SKM-1 (cell line): ENCODE results near the gene CDR2L.
"Not testable (repeated sequence)": the region's sequence is repeated elsewhere in the genome, so short reads cannot be mapped to it uniquely, and the experiment has no call there.

Experiments used
- DNase-seq: peaks from one replicate; lab custom pipeline; 2025; ENCODE audit not compliant: unreplicated experiment; lab: John Stamatoyannopoulos, UW

The CDR2L gene

DNA sequence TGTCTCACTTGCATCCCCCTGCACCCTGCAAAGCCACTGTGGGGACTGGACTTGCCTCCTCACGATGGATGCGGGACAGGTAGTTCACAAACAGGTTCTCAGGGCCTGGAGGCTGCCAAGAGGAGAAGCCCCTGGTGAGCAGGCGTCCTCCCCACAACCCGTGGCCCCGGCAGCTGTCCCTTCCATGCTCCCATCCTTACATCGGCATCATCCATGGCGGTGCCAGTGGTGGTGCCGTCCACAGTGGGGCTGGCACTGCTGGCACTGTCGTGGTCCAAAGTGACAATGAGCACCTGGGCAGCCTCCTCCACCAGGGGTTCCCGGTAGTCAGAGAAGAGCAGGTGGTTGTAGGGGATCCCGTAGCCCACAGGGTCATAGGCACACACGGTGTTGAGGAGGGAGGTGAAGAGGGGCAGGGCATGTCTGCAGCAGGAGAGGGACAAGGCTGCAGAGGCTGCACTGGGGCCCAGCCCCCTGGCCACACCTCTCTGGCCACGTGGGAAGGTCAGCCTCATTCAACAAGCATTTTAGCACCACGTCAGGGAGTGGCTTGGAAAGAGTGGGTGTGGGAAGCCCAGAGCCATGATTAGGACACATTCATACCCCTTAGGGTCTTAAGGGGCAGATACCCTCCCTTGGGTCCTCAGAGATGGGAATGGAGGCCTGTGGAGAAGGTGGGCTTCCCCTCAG, 27.5 kb upstream of the CDR2L start:
- DNase-seq, result no peak

DNA sequence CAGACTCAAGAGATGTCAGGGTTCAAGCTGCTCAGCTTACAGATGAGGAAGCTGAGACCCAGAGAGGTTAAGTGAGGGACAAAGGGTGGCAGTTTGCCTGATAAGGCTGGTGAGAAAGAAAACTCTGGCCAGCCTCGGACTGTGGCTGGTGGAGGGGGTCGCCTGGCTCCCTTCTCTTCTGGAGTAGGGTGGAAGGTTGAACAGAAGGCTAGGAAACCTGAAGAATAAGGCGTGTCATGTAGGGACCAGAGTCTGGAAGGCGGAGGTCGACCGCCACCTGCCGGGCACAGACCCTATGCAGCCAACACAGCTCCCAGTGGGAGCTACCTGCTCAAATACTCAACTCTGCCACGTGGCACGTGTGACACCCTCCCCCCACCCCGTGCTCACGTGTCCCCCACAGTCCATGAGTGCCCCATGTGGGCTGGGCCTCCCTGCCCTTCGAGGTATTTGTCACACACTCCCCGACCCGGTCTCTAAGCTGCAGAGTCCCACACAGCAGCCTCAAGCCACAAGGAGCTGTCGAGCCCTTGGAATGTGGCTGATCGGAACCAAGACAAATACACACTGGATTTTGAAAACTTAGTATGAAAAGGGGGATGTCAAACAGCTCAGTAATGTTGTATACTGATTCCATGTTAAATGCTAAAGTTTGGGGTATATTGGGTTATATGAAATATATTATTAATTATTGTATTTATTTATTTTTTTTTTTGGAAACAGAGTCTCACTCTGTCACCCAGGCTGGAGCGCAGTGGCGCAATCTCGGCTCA, 26.7 kb upstream of the CDR2L start:
- DNase-seq, result peak; percentile 65

DNA sequence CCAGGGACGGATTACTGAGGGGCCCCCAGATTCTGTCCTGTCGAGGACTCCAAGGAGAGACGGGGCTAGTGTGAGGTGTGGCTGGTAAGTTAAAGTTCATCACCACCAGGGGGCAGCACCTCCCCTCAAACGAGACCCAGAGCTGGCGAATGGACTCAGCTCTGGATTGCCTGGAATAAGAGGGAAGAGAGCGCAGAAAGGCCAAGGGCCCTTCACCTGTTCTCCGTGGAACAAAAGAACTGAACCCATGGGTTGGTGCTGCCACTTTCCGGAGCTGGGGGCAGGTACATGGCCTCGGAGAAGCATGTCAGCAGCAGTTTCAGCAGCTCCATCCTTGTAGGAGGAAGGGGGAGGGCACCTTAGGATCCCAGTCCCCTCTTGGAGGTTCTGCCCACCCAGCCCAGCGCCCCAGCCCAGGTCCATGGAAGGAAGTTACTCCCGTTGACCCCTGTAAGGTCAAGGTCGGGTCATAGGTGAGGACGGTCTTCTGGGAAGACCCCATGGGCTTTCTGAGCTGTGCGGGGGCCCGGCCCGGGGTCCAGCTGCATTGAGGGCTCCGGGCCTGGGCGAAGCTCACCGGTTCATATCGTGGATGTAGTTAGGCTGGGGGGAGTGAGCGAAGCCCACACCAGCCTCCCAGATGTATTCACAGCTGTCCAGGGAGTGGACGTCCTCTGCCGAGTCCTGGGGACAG, 25.6 kb upstream of the CDR2L start:
- DNase-seq, result peak; percentile 59

DNA sequence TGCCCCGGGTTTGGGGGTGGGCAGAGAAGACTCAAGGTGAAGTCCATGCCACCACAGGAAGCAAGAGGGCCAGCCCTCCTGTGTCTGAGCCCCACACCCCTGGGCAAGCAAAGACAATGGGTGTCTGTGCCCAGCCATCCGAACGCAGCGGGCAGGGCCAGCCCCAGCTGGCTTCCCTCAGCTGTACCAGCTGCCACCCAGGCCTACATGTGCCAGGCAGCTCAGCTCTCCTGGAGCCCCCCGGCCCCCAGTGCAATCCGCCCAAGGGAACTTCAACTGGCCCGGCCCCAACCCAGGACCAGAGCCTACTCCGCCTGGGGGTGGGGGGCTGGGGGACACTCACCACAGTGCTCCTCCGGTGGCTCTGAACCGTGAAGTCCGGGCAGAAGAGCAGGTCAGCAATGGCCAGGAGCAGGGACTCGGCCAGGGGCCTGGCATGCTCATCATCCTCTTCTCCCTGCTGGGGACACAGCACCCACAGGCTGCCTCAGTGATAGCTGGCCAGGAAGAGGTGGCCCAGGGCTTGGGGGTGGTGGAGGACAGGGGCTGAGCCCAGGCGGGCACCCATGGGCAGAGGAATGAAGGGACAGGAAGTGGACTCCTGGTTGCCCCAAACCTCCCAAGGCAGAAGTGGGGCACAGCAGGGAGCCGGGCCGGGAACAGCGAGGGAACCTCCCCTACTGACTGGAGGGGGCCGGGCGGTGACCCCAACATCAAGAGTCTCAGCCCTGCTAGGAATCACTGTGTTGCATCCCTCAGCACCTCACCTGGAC, 24.6 kb upstream of the CDR2L start:
- DNase-seq, result no peak

DNA sequence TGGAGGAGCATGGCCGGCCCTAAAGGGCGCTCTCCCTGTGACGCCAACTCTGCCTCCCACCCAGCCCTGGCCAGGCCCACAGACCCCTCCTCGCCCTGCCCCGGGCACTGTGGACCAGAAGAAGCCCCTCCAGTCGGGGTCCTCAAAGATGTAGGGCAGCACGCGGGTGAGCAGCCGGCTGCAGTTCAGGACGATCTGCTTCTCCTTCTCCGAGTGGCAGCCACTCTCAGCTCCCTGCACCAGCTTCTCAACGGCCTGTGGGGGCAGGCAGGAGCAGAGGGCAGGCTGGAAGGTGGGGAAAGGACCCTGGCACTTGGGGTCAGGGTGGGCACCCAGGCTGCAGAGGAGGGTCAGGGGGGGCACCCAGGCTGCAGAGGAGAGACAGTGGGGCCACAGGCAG, 23.8 kb upstream of the CDR2L start:
- no peak for DNase-seq

DNA sequence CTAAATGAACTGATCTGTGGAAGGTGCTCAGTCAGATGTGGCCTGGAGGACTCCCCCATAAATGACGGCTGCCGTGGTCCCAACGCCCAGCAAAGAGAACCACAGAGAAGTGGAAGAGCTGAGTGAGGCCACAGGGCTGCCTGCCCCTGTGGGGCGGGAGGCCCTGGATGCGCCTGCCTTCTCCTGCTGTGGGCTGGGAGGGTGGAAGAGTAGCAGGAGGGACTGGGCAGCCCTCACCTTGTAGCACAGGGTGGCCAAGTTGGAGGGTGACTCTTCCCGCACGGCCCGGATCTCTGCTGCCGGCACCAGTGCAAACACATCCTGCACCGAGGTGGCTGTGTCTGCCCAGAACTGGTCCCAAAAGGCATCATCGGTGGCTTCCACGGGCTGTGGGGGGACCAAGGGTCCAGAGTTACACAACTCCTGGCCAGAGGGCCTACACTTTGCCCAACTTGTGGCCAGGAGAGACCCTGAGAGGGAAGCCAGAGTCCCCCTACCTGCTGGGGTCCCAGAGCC, 23.1 kb upstream of the CDR2L start:
- DNase-seq, result no peak

DNA sequence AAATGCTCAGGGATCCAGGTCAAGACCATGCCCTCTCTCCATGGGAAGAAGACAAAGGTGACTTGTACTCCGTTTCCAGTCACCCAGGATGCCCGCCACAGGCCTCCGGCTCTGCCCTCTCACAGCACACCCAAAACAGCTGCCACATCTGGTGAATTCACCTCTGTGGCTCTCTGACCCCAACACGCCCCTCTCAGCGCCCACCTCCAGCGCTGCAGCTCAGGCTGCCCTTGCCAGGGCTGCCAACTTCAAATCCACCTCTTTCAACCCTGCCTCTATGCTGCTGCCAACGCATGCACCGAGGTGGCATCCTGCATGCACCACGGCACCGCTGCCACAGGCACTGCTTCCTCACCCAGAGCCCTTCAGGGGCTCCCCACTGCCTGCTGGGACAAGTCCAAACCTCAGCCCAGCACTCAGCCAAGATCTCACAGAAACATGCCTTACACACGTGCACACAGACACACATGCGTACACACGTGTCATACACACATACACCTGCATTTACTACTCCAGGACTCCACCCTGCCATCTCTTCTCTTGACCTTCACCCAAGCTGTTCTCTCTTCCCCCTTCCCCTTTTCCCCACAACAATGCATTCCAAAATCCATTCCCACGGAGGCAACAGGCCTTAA, 22.3 kb upstream of the CDR2L start:
- DNase-seq, result no peak

DNA sequence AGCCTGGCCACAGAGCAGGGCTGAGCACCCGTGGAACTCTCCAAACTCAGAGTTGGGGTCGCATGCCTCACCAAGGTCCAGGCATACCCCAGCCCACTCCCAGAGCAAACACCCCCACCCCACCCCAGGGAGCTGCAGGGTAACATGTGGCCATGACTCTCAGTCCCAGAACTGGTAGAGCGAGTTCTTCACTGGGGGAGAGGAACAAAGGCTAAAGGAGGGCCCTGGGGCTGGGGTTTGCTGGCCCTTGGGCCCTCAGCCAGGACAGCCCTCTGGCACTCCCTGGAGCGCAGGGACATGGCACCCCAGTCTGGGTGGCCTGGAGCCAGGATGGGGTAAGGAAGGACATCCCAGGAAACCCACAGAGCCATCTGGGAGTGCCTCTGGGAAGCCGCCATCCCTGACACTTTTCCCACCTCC, 19.1 kb upstream of the CDR2L start:
- no peak for DNase-seq

DNA sequence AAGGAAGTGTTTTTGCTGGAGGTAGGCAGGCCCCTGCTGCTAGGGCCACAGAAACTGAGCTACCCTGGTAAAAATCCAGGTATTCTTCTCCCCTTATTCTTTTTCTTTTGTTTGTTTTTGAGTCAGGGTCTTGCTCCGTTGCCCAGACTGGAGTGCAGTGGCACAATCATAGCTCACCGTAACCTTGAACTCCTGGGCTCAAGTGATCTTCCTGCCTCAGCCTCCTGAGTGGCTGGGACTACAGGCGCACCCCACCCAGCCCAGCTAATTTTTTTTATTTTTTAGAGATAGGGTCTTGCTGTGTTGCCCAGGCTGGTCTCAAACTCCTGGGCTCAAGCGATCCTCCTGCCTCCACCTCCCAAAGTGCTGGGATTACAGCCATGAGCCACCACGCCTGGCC, 17.9 kb upstream of the CDR2L start:
- DNase-seq, result not testable (repeated sequence)

DNA sequence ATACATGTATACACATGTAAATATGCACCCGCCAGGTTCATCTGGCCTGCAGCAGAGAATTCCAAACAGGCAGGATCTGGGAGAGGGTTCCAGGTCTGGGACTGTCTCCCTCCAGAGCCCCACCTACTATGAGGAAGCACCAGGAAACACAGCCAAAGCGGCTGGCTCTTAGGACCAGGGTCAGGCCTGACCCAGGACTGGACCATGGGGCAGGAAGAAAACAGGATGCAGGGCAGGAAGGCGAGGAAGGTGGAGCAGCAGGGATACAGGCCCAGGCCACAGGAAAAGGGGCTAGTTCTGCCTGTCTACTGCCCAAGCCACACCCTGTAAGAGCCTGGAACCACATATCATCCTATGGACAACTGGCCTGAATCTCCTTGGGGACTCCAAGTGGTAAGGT, 17.0 kb upstream of the CDR2L start:
- DNase-seq, result no peak

DNA sequence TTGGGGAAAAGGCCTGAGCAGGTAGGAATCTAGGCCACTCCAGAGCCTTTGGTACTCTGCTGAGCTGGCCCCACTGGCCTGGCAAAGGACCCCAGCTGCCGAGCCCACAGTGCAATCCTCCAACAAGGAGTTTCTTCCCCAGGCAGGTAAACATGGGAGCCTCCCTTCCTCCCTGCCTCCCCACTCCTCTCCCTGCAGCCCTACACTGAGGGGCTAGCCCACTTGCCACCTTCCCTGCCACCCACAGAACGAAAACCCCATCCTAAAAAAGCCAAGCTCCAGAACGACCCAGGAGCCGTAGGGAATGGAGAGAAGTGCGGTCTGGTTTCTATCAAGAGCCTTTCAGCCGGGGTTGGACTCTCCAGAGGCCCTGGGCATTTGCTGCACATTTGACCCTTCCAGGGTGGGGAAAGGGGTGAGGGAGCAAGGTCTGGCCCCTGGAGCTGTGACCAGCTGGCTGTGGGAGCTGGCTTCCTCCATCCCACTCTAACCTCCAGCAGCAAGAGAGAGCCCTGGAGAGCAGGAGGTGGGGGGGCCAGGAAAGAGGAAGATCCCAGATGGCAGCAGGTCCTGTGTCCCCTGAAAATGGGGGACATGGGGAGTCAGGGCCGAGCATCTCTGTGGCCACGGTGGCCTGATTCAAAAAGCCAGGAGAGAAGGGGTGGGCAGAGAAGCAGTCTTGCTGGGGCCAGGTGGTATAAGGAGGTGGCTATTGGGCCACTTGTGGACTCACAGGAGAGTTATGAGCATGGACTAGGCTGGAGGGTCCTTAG, 16.2 kb upstream of the CDR2L start:
- no peak for DNase-seq

DNA sequence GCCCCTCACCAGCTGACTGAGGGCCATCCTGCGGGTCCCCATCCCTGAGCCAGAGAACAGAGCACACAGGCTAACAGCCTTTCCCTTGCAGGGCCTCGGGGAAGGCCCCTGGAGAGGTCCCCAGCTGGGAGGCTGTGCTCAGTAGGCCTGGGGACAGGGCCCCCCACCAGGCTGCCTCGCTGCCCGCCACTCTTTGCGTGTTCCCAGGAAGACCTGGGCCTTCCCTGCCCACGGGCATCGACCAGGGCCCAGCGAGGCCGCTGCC, 15.7 kb upstream of the CDR2L start:
- DNase-seq, result no peak

DNA sequence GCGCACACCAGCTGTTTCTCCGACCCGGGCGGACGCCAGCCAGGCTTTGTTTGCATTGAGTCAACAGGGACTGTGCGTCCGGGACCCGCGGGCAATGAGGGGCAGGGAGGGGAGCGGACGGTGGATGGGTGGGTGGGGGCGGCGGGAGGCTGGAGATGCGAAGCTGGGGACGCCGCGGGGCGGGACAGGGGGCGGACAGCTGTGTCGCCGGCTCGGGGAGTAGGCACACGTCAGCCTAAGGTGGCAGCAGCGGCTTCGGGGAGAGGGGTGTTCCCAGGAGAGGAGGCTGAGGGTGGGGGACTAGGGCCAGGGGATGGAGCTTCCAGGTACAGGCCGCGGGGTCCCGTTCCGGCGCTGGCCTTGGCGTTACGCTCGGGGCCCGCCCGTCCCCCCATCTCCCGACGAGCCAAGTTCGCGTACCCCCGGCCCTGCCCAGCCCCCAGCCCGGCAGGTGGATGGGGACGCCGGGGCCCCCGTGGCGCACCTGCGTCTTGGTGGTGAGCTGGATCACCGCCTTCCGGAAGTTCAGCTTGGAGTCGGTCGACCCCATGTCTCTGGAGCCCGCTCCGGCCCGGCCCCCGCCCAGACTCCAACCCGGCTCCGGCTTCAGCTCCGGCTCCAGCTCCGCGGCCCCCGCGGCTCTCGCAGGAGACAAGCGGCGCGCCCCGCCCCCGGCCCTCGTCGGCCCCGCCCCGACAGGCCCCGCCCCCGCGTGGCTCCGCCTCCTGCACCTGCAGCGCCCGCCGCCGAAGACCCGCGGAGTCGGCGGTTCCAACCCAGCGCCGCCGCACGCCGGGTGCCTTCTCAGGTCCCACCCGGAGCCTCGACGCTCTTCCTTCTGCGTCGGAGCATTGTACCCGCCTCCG, 15.1 kb upstream of the CDR2L start, which contains the start of gene HID1:
Gene HID1 (minus strand): TSS at position 653 of the 866 bp plus-strand sequence. CDS start 103 bp downstream, at position 550.
- DNase-seq, result no peak

DNA sequence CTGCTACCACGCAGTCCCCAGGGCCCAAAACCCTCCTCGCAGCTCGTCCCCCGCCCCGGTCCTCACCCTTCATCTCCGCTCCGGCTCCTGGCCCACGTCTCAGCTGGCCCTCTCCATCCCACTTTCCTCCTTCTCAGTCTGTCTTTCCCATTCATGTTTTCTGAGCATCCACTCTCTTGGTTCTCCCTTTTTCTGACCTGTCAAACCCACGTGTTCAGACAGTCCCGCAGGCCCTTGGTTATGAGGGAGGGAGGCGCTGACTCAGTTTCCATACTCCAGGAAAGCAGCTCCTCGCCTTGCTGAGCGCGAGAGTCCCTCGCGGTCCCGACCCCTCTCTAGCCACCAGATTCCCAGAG, 14.5 kb upstream of the CDR2L start:
- DNase-seq, result no peak

DNA sequence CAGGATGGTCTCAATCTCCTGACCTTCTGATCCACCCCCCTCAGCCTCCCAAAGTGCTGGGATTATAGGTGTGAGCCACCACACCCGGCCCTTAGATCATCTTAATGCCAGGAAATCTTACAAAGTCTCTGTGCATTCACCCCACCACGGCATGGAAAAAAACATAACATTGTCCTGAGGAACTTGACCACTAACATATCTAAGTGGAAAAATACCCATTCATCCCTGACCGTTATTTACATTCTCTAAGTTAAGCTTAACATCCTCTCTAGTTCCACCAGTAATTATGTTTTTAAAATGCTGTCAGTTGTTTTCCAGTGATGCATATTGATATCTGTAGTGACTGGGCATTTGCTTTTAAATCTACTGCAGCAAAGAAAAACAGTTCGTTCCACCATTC, 11.5 kb upstream of the CDR2L start:
- DNase-seq, result no peak

DNA sequence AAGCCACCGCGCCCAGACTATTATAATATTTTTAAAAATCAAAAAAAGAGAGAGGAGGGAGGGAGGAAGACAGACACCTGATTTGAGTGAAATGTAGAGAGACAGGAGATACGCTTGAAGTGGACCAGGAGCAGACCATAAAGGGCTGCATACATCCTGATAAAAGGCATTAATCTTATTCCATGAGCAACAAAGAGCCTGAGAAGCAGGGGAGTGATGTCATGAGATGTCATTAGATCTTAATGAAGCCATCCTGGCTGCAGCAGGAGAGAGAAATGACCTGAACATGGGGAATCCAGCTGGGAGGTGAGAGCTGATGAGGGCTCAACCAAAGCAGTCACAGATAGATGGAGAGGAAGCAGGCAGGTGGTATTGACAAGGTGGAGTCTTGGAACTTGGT, 9.6 kb upstream of the CDR2L start:
- DNase-seq, result no peak

DNA sequence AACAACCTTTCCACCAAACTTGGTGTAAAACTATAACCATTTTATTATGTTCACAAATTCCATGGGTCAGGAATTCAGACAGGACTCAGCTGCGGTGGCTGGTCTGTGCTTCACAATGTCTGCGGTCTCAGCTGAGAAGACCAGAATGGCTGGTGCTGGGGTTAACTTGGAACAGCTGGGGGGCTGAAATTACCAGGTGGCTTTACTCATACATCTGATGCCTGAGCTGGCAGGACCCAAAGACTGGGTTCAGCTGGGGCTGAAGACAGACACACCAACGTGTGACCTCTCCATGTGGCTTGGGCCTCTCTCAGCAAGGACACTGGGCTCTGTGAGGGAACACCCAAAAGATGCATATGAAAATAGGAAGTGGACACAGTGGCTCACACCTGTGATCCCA, 9.2 kb upstream of the CDR2L start:
- no peak for DNase-seq

DNA sequence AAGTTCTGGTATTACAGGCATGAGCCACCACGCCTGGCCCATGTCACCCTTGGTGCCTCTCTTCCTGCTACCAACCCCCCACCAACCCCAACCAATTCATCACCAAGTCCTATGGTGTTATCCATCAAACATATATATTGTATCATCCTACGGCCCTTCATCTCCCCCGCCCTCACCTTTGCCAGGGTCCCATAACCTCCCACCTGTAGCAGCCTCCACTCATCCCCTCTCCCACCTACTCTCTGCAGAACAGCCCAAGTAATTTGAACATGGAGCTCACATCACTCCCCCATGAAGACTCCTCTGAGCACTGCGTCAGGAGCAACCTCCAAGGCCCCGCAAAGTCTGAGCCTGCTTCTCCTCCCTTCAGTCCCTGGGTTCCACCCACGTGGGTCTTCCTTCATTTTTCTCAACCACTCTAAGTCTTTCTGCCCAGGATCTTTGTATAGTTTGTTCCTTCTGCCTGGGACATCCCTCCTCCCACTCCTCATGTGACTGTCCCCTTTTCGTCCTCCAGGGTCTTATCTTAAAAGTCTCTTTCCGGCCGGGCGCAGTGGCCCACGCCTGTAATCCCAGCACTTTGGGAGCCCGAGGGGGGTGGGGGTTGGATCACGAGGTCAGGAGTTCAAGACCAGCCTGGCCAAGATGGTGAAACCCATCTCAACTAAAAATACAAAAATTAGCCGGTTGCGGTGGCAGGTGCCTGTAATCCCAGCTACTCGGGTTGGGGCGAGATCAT, 7.9 kb upstream of the CDR2L start:
- DNase-seq, result no peak
